Spleen (tissue), 11 donors: ENCODE measurements around the gene ID4. TPM values are rescaled to one million over a fixed set of nuclear protein-coding genes. Genes with fewer than 3 reads are reported as not detected.

Source experiments
- DNase-seq: peaks from one replicate; pipeline ENCODE4 v3.0.0-alpha.2; 2020
- H3K27ac ChIP-seq, 8 donors: fragments of 200-600 bp; sonication (generic) in 7 of 8; 1 replicate in 4 of 8; 2 replicates in 4 of 8; pipeline versions ENCODE4 v1.5.0 to v1.8.0; 2016 to 2021; ENCODE audit warnings: inconsistent platforms in 4 of 8, mild to moderate bottlenecking in 4 of 8, moderate library complexity in 1 of 8
- H3K27me3 ChIP-seq, 7 donors: fragments of 200-600 bp; sonication (generic) in 6 of 7; replicated peaks in 1 of 7; 1 replicate in 4 of 7; 2 replicates in 3 of 7; pipeline versions ENCODE4 v1.5.0 to v1.8.0; 2016 to 2021; ENCODE audit warnings: inconsistent platforms in 3 of 7, mild to moderate bottlenecking in 1 of 7
- H3K36me3 ChIP-seq, 6 donors: fragments of 200-600 bp; sonication (generic) in 5 of 6; 1 replicate in 4 of 6; 2 replicates in 2 of 6; pipeline versions ENCODE4 v1.5.0 to v1.8.0; 2016 to 2021; ENCODE audit warnings: inconsistent platforms in 2 of 6
- H3K4me1 ChIP-seq, 6 donors: fragments of 200-600 bp; sonication (generic) in 5 of 6; 1 replicate in 3 of 6; 2 replicates in 3 of 6; pipeline versions ENCODE4 v1.5.0 to v1.8.0; 2016 to 2021; ENCODE audit warnings: inconsistent platforms in 3 of 6
- H3K4me3 ChIP-seq, 8 donors: fragments of 200-600 bp; sonication (generic) in 7 of 8; 1 replicate in 4 of 8; 2 replicates in 4 of 8; pipeline versions ENCODE4 v1.5.0 to v1.8.0; 2016 to 2021; ENCODE audit warnings: inconsistent platforms in 4 of 8, mild to moderate bottlenecking in 4 of 8, moderate library complexity in 2 of 8
- H3K9me3 ChIP-seq, 8 donors: fragments of 200-600 bp; sonication (generic) in 7 of 8; 1 replicate in 4 of 8; 2 replicates in 4 of 8; pipeline versions ENCODE4 v1.5.0 to v1.8.0; 2016 to 2021; ENCODE audit warnings: inconsistent platforms in 4 of 8
- POLR2A ChIP-seq, 3 donors: fragments of 450-650 bp; IDR thresholded peaks; one replicate each; pipeline ENCODE4 v1.5.1; 2017; ENCODE audit warnings: antibody characterized with exemption in 3 of 3, mild to moderate bottlenecking in 1 of 3
- POLR2AphosphoS5 ChIP-seq, 3 donors: sonication (generic); formaldehyde crosslinking; IDR thresholded peaks; one replicate each; pipeline ENCODE4 v1.5.1; 2017; ENCODE audit warnings: antibody characterized with exemption in 3 of 3
- WGBS, 5 donors: extraction: QIAGEN DNeasy Blood & Tissue Kit in 3 of 5; methylation state at CpG; one replicate each; pipeline versions ENCODE4 v1.1.5 to v1.1.7; 2013 to 2018; 5-methylcytosine and 5-hydroxymethylcytosine counted together
- intact Hi-C: fragments of 100-400 bp; cut with DNase I; formaldehyde crosslinking; loops from one replicate; pipeline ENCODE4 v1.15.0; 2023; ENCODE audit warnings: low total_unique reads
- polyA plus RNA-seq, 3 donors: library from polyadenylated mRNA; stranded (reverse); fragments of 200-250 nt; gene quantifications; one replicate each; pipeline ENCODE4 v1.2.1, GENCODE V29; 2013
- total RNA-seq, 7 donors: library from RNA; depleted of rRNA in 3 of 7; stranded (reverse); fragments of >200 nt in 3 of 7; fragmentation: NEBNext Ultra II Directional in 4 of 7; extraction: Animal tissue kit (Norgen Biotek cat#: 25700) in 4 of 7; gene quantifications; one replicate each; pipeline versions ENCODE4 v1.1.0 to v1.2.1, GENCODE V29; 2016 to 2021
- TF ChIP-seq, protein P1 (sequence below), 11 experiments: fragments of 200-600 bp in 7 of 11; fragments of 450-650 bp in 4 of 11; sonication (generic) in 4 of 11; IDR thresholded peaks in 8 of 11; conservative IDR thresholded peaks in 3 of 11; 1 replicate in 7 of 11; 2 replicates in 4 of 11; pipeline versions ENCODE4 v1.4.0 to v1.8.0; 2016 to 2021; ENCODE audit warnings: antibody characterized with exemption in 11 of 11, inconsistent platforms in 4 of 11, mild to moderate bottlenecking in 1 of 11
- donor health status: healthy with polysubstance abuse.
- donor health status: DM: no; HTN: no; CAD: no; lungs with moderate emphysema.
- donor health status: DM: no; HTN: no; CAD: no.
- donor health status: Bipolar disorder and iron deficiency.
- donor health status: healthy.
- donor health status: DM: no; HTN: no; CAD: no.
- donor health status: DM: yes; HTN: yes; CAD: no.

ID4 gene
- total and polyA plus RNA-seq, 10 donors = 7.8 to 29.1 (median 15.7) TPM

DNA sequence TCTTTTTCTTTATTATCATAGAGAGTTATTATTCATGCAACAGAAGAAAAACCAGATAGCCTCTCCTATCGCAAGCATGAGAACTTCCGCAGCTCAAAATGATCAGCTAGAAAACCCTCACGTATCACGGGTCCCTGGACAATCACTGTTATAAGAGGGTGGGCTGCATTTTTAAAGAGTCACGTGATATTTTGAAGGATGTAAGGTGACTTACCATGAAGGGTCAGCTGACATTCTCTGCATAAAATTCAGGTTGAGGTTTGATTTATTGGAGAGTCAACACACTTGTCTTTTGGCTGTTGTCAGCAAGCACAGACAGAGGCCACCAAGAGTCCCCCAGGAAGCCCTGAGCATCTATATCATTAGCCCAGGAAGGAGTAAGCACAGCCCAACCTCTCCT is 39.5 kb downstream of the ID4 start:
- no peak overlapping the region for H3K4me3 ChIP-seq
- TF ChIP-seq, protein P1, sequence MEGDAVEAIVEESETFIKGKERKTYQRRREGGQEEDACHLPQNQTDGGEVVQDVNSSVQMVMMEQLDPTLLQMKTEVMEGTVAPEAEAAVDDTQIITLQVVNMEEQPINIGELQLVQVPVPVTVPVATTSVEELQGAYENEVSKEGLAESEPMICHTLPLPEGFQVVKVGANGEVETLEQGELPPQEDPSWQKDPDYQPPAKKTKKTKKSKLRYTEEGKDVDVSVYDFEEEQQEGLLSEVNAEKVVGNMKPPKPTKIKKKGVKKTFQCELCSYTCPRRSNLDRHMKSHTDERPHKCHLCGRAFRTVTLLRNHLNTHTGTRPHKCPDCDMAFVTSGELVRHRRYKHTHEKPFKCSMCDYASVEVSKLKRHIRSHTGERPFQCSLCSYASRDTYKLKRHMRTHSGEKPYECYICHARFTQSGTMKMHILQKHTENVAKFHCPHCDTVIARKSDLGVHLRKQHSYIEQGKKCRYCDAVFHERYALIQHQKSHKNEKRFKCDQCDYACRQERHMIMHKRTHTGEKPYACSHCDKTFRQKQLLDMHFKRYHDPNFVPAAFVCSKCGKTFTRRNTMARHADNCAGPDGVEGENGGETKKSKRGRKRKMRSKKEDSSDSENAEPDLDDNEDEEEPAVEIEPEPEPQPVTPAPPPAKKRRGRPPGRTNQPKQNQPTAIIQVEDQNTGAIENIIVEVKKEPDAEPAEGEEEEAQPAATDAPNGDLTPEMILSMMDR (IDR thresholded peaks at IDR 0.05 in 8 of 11, conservative IDR thresholded peaks at IDR 0.05 in 3 of 11) = no peak
- no peak for TF ChIP-seq POLR2A (IDR thresholded peaks at IDR 0.05)
- TF ChIP-seq POLR2AphosphoS5 (IDR thresholded peaks at IDR 0.05) = no peak
- H3K27me3 ChIP-seq = no peaks in the 10 kb centered on the region
- no peak overlapping the region for H3K27ac ChIP-seq
- H3K4me1 ChIP-seq = no peaks in the 10 kb centered on the region
- intact Hi-C loops = no loop called here
- H3K36me3 ChIP-seq = no peaks in the 10 kb centered on the region
- H3K9me3 ChIP-seq = no peaks in the 10 kb centered on the region
- 84 to 93% (median 87%) methylated on average over 5 of the region's 5 CpGs for WGBS, 5 donors
- no peak for DNase-seq

DNA sequence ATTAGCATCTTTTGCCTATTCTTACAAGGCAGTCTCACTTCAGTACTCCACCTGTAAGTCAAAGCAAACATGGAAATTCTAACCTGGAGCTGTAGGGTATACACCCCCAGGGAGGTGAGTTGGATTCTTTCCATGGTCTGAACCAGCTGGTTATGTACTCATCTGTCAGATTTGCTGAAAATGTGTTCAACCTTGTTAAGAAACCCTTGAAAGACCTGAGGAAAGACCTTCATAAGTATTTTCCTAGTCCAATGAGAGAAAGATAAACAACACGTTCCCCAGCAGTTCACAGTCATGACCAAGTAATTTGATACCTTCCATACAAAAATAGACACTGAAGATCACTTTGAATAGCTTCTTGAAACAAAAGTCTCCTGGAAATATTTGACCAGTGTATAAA is 42.5 kb downstream of the ID4 start:
- no peak for DNase-seq
- 48 to 76% (median 63%) methylated on average over 1 of the region's 1 CpG for WGBS, 5 donors
- H3K27ac ChIP-seq = no peak overlapping the region
- no peaks in the 10 kb centered on the region for H3K36me3 ChIP-seq
- no peaks in the 10 kb centered on the region for H3K4me1 ChIP-seq
- intact Hi-C loops = no loop called here
- TF ChIP-seq, protein P1 (IDR thresholded peaks at IDR 0.05 in 8 of 11, conservative IDR thresholded peaks at IDR 0.05 in 3 of 11) = no peak
- TF ChIP-seq POLR2A (IDR thresholded peaks at IDR 0.05) = no peak
- no peak for TF ChIP-seq POLR2AphosphoS5 (IDR thresholded peaks at IDR 0.05)
- H3K4me3 ChIP-seq = no peak overlapping the region
- H3K27me3 ChIP-seq = no peaks in the 10 kb centered on the region
- H3K9me3 ChIP-seq = no peaks in the 10 kb centered on the region

DNA sequence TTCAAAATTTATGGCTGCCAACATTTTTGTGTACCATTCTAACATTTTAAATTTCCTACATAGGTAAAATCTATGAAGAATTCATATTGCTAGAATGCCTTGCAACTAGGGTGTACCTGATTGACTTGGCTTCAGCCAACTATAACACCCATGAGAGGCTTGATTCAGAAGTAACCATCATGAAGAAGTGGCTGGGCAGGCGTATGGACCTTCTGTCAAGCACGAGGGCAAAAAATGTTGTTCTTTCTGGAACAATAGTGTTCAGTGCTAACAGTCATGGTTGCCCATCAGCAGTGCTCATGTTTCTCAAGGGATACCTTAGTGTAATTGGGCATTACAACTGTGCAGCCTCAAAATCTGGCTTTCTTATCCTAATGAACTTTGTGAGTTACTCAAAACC is 42.9 kb downstream of the ID4 start:
- TF ChIP-seq, protein P1 (IDR thresholded peaks at IDR 0.05 in 8 of 11, conservative IDR thresholded peaks at IDR 0.05 in 3 of 11) = no peak
- TF ChIP-seq POLR2AphosphoS5 (IDR thresholded peaks at IDR 0.05) (no peak), POLR2A (IDR thresholded peaks at IDR 0.05) (no peak)
- Histone ChIP-seq H3K4me3 (no peak overlapping the region), H3K4me1 (no peaks in the 10 kb centered on the region), H3K9me3 (no peaks in the 10 kb centered on the region), H3K36me3 (no peaks in the 10 kb centered on the region), H3K27me3 (no peaks in the 10 kb centered on the region), H3K27ac (no peak overlapping the region)
- WGBS, 5 donors = 80 to 87% (median 86%) methylated on average over 2 of the region's 2 CpGs
- no peak for DNase-seq
- intact Hi-C loops = no loop called here

DNA sequence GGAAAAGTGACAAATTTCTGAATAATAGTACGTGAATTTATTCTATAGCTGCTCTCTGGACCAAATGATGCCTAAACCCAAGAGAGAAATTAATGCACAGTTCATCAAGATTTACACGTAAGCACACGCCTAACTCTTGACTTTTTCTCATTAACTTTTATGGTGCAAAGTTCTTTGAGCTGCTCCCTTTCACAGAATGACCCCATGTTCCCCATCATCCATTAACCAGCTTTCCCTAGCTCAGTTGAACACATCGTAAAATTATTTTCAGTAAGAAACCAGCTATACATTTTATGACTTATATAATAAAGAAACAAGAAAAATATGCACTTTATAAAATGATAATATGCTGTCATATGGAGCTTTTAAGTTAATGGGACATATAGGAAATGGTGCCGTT is 54.3 kb downstream of the ID4 start:
- no peak for TF ChIP-seq POLR2AphosphoS5 (IDR thresholded peaks at IDR 0.05)
- TF ChIP-seq, protein P1 (IDR thresholded peaks at IDR 0.05 in 8 of 11, conservative IDR thresholded peaks at IDR 0.05 in 3 of 11) = no peak
- TF ChIP-seq POLR2A (IDR thresholded peaks at IDR 0.05) = no peak
- 74 to 89% (median 82%) methylated on average over 5 of the region's 5 CpGs for WGBS, 5 donors

More for the DNA sequence above, 54.3 kb downstream of the ID4 start:
- DNase-seq = no peak
- H3K36me3 ChIP-seq = no peaks in the 10 kb centered on the region
- H3K9me3 ChIP-seq = no peaks in the 10 kb centered on the region
- H3K4me3 ChIP-seq = no peak overlapping the region
- H3K27ac ChIP-seq = no peak overlapping the region
- intact Hi-C loops = no loop called here
- H3K27me3 ChIP-seq = no peaks in the 10 kb centered on the region
- no peaks in the 10 kb centered on the region for H3K4me1 ChIP-seq
